ENCODE measurements around the gene P2RX3.

P2RX3 gene

GRCh38 chr11:57376095-57377090 is 38.2 kb downstream of the P2RX3 start:
- DNase-seq: no peak

- DNase-seq: no peak
Measured at GRCh38 chr11:57377107-57377506, 39.0 kb downstream of the P2RX3 start.

DNA sequence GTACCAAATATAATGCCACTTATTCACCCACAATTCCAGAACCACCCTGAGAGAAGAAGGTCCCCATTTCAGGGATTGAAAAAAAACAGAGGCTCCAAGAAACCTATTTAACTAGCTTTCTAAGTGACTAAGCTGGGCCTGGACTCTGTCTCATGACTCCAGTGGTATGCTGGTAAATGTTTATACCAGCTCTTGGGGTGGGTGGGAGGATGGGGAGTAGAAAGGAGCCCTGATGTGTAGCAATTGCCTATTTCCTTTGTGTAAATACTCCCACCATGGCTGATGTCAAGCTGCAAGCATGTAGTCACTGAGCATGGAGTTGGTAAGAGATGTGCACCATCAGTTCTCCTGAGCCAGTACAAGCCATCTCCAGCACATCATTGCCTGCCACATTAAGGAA is 40.0 kb downstream of the P2RX3 start:
- DNase-seq: no peak

GRCh38 chr11:57379732-57380131 is 41.6 kb downstream of the P2RX3 start:
- no peak for DNase-seq

DNA sequence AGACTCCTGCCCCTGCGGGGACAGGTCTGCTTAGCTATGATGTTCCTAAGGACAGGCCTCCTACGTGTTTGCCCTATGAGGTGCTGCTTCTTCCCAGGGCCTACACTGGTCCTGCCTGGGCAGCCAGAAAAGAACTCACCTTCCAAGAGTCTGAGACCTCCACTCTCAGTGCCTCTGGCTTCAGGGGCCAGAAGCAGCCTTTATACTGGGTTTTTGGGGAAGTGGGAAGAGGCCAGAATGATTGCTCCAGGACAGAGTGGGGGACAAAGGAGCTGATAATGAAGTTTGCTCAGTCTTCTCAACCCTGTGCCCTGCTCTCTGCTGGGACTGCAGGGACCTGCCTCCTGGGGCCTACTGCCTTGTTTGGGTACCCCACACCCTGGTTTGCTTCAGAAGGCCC is 42.8 kb downstream of the P2RX3 start, which contains the start of gene PRG3:
Gene PRG3 (minus strand): TSS at position 176 of the 400 bp plus-strand sequence. CDS start 442 bp downstream, outside the sequence.
- DNase-seq: no peak

- DNase-seq: no peak
Measured at GRCh38 chr11:57386178-57386940, 48.2 kb downstream of the P2RX3 start.

DNA sequence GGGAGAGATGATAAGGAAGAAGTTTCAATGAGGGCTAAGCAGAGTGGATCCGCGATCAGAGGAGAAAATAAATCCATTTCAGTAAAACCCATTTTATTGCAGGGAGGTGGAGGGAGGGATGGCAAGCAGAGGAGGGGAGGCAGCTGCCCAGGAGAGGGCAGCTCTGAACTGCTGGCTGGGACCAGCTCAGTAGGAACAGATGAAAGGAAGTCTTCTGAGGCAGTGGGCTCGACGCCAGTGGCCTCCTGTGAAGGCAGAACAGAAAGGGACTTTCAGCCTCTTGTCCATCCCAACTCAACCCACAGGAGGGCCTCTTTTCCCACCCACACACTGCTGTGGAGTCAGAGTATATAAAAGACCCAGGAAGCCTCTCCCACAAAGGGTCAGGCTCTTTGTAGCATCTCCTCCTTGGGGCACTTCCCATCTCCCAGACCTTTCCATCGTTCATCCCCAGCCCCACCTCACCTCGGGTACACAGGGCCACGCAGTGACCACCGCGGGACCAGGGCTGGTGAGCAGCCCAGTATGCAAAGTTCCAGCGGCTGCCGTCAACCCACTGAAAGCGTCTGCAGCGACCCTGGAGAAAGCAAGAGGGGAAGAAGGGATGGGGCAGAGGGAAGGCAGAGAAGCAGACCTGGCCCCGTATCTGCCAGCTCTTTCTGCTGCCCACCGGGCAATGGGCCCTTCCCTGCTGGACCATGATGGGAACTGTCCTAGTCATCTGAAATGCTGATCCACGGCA is 49.3 kb downstream of the P2RX3 start:
- no peak for DNase-seq

GRCh38 chr11:57390535-57390934 is 52.4 kb downstream of the P2RX3 start, which contains the start of gene PRG2:
Gene PRG2 (minus strand): TSS chr11:57390650. CDS start chr11:57389944, 706 bp downstream.
- no peak for DNase-seq

- no peak for DNase-seq
Measured at GRCh38 chr11:57391111-57391510, 53.0 kb downstream of the P2RX3 start.

GRCh38 chr11:57391539-57391938 is 53.4 kb downstream of the P2RX3 start:
- DNase-seq: no peak

GRCh38 chr11:57392066-57392762 is 54.1 kb downstream of the P2RX3 start:
- DNase-seq: no peak

- DNase-seq: no peak
Measured at GRCh38 chr11:57392763-57393105, 54.6 kb downstream of the P2RX3 start.

- no peak for DNase-seq
Measured at GRCh38 chr11:57394203-57394965, 56.2 kb downstream of the P2RX3 start.

DNA sequence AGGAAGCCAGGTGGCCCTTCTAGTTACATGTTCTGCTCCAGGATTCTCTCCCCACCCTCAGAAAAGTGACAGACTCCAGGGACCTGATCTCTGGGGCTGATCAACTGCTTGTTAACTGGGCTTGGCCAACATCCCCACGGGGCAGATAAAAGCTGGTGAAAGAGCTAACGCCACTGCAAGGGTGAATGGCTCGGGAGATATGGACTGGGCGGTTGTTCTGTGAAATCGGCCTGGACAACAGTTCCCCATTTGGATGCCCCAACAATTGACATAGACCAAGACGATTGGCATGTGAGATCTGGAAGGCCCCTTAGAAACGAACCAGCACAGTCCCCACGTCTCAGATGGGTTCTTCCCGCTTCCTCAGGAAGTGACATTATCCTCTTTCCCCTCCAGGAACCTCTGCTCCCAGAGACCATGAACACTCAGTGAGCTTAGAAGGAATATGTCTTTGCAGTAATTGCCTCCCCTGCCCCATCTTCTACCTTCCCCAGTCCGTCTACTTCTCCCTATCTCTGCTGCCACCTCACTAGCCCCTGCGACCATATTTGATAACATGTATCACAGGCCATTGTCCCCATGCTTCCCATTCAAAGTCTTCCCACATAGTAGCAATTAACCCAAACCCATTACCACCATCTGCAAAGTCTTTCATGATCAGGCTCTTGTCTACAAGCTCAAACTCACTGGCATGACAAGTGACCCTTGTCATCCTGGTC is 57.9 kb downstream of the P2RX3 start:
- DNase-seq: no peak

DNA sequence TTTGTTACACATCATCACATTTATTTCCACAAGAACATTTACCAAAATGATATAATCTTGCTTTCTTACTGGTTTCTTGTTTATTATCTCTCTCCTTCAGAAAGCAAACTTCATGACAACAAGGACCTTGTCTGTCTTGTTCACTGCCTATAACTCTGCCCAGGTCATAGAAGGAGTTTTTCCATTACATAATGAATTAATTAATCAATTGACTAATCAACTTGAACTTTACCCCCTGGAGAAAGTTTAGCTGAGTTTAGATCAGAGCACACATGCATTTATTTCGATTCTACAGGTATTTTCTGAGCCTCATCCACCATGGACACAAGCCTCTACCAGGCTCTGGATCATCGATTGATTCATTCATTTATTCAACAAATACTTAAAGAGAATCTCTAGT is 58.6 kb downstream of the P2RX3 start:
- DNase-seq: no peak

DNA sequence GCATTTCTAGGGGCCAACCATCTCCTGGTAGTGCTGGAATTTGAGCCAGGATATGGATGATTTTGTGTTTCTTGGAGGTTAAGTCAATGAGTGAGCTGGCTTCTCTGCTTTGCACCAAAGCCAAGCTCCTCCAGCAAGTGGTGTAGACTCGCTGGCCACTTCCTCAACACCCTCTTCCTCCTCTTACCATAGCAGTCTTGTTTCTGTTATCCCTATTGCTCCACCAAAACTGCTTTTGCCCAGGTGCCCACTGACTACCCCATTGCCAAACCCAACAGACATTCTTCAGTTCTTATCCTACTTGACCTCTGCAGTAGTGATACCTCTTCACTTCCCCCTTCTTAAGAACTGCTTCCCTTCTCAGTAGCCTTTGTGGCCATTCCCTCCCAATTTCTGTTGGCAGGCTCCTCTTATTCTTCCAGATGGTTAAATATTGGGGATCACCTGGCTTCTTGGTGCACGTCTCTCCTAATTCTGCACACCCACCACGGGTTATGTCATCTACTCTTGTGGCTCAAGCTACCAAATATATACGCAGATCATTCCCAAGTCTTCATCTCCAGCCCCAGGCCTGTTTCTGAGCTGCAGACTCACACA is 59.3 kb downstream of the P2RX3 start:
- no peak for DNase-seq

- no peak for DNase-seq
Measured at GRCh38 chr11:57399221-57399620, 61.1 kb downstream of the P2RX3 start.

DNA sequence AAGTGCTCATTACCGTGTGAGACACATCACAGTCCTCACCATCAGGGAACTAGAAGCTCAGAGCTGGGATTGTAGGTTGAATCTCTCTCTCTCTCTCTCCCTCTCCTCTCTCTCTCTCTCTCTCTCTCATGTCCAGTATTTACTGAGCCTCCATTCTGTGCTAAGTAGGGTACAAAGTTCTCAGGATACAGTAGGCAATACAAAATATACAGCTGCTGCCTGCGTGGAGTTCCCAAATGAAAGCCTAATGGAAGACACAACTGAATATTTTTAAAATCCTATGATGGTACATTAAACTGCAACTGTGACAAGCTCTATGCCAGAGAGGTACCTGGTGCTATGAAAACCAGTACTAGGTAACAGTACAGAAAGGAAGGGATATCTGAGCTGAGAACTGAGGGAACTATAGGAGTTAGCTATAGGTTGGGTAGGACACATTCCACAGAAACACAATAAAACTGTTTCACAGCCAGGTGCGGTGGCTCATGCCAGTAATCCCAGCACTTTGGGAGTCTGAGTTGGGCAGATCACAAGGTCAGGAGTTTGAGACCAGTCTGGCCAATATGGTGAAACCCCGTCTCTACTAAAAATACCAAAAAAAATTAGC is 61.9 kb downstream of the P2RX3 start:
- no peak for DNase-seq

- no peak for DNase-seq
Measured at GRCh38 chr11:57402188-57403002, 64.2 kb downstream of the P2RX3 start.

All from NCI-H2081 (cell line).